DOHH2 (cell line): ENCODE data around the gene TOMM22.

Experiments
- H3F3A ChIP-seq: fragments of 200-600 bp; sonication (generic), shearing (Covaris generic); 2 replicates; pipeline ENCODE4 v1.6.0; 2016; ENCODE audit warnings: antibody characterized with exemption, mild to moderate bottlenecking; ENCODE audit not compliant: control insufficient read depth, insufficient read depth
- H3K27ac ChIP-seq: fragments of 200-600 bp; sonication (generic); 2 replicates; pipeline ENCODE4 v1.5.1; 2014; ENCODE audit warnings: low read depth, mild to moderate bottlenecking, low read length, moderate library complexity
- H3K27me3 ChIP-seq: fragments of 200-600 bp; sonication (generic); 2 replicates; pipeline ENCODE4 v1.6.1; 2014; ENCODE audit warnings: mild to moderate bottlenecking, low read length, mixed read lengths; ENCODE audit not compliant: control insufficient read depth
- H3K36me3 ChIP-seq: fragments of 200-600 bp; sonication (generic); 2 replicates; pipeline ENCODE4 v1.6.1; 2014; ENCODE audit warnings: mild to moderate bottlenecking, low read length, moderate library complexity, mixed read lengths; ENCODE audit not compliant: control insufficient read depth
- H3K4me1 ChIP-seq: fragments of 200-600 bp; sonication (generic); 2 replicates; pipeline ENCODE4 v1.6.1; 2014; ENCODE audit warnings: mild to moderate bottlenecking, low read length, mixed read lengths; ENCODE audit not compliant: control insufficient read depth
- H3K4me2 ChIP-seq: fragments of 200-600 bp; sonication (generic); 2 replicates; pipeline ENCODE4 v1.6.0; 2014; ENCODE audit warnings: mild to moderate bottlenecking, low read length, moderate library complexity
- H3K4me3 ChIP-seq: fragments of 200-600 bp; sonication (generic); 2 replicates; pipeline ENCODE4 v1.5.1; 2014; ENCODE audit warnings: mild to moderate bottlenecking, low read length, mixed read lengths
- H3K79me2 ChIP-seq: fragments of 200-600 bp; sonication (generic); 2 replicates; pipeline ENCODE4 v1.6.1; 2014; ENCODE audit warnings: mild to moderate bottlenecking, low read length, mixed read lengths; ENCODE audit not compliant: control insufficient read depth
- H3K9me2 ChIP-seq: fragments of 200-600 bp; sonication (generic); replicated peaks from 2 replicates; pipeline ENCODE4 v1.6.1; 2014; ENCODE audit warnings: mild to moderate bottlenecking, low read length, mixed read lengths; ENCODE audit not compliant: control insufficient read depth
- H3K9me3 ChIP-seq: fragments of 200-600 bp; sonication (generic); 2 replicates; pipeline ENCODE4 v1.6.1; 2014; ENCODE audit warnings: antibody characterized with exemption, low read length, mixed read lengths; ENCODE audit not compliant: control insufficient read depth, insufficient read depth
- H4K20me1 ChIP-seq: fragments of 200-600 bp; sonication (generic); 2 replicates; pipeline ENCODE4 v1.6.0; 2014; ENCODE audit warnings: low read depth, mild to moderate bottlenecking, antibody characterized with exemption, low read length, moderate library complexity; ENCODE audit not compliant: control insufficient read depth, insufficient read depth
- EZH2phosphoT487 ChIP-seq: fragments of 200-600 bp; sonication (generic); IDR thresholded peaks from 2 replicates; pipeline ENCODE4 v1.6.1; 2017; ENCODE audit warnings: borderline replicate concordance, mild to moderate bottlenecking, antibody characterized with exemption, low read length, moderate library complexity, mixed read lengths
- TF ChIP-seq, protein P1 (sequence below): fragments of 200-600 bp; sonication (generic); IDR thresholded peaks from one replicate; pipeline ENCODE4 v1.5.1; 2014; ENCODE audit warnings: antibody characterized with exemption, mild to moderate bottlenecking, low read depth, low read length; ENCODE audit not compliant: poor library complexity, severe bottlenecking

TOMM22 gene

DNA sequence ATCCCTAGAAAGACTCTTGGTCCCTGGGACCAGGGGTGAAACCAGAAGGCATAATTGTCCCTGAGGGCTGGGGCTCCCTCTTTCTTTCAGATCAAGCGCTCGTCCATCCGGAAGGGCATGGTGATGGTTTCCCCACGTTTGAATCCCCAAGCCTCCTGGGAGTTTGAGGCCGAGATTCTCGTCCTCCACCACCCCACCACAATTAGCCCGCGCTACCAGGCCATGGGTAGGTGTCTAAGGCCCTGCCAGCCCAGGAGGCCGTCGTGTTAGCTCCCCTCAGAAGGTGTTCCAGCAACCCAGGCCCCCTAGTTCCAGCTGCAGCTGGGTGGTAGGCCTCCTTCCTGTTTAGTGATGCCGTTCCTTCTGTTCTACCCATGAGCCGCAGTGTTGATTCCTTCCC is 45.4 kb downstream of the TOMM22 start:
- no peaks in the 10 kb centered on the region for H3K4me1 ChIP-seq
- no peaks in the 10 kb centered on the region for H3K9me2 ChIP-seq
- H3K79me2 ChIP-seq = no peaks in the 10 kb centered on the region
- no peak overlapping the region for H3K4me3 ChIP-seq
- H3K36me3 ChIP-seq = peaks cover 93% of the 10 kb centered on the region
- no peak overlapping the region for H3K27ac ChIP-seq
- H3K27me3 ChIP-seq = no peaks in the 10 kb centered on the region
- H3K9me3 ChIP-seq = no peaks in the 10 kb centered on the region
- H3F3A ChIP-seq = peaks cover 3% of the 10 kb centered on the region; the same call in 1 of the 2 replicates
- no peak for TF ChIP-seq EZH2phosphoT487
- TF ChIP-seq, protein P1, sequence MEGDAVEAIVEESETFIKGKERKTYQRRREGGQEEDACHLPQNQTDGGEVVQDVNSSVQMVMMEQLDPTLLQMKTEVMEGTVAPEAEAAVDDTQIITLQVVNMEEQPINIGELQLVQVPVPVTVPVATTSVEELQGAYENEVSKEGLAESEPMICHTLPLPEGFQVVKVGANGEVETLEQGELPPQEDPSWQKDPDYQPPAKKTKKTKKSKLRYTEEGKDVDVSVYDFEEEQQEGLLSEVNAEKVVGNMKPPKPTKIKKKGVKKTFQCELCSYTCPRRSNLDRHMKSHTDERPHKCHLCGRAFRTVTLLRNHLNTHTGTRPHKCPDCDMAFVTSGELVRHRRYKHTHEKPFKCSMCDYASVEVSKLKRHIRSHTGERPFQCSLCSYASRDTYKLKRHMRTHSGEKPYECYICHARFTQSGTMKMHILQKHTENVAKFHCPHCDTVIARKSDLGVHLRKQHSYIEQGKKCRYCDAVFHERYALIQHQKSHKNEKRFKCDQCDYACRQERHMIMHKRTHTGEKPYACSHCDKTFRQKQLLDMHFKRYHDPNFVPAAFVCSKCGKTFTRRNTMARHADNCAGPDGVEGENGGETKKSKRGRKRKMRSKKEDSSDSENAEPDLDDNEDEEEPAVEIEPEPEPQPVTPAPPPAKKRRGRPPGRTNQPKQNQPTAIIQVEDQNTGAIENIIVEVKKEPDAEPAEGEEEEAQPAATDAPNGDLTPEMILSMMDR = no peak
- no peaks in the 10 kb centered on the region for H4K20me1 ChIP-seq
- H3K4me2 ChIP-seq = no peak overlapping the region

DNA sequence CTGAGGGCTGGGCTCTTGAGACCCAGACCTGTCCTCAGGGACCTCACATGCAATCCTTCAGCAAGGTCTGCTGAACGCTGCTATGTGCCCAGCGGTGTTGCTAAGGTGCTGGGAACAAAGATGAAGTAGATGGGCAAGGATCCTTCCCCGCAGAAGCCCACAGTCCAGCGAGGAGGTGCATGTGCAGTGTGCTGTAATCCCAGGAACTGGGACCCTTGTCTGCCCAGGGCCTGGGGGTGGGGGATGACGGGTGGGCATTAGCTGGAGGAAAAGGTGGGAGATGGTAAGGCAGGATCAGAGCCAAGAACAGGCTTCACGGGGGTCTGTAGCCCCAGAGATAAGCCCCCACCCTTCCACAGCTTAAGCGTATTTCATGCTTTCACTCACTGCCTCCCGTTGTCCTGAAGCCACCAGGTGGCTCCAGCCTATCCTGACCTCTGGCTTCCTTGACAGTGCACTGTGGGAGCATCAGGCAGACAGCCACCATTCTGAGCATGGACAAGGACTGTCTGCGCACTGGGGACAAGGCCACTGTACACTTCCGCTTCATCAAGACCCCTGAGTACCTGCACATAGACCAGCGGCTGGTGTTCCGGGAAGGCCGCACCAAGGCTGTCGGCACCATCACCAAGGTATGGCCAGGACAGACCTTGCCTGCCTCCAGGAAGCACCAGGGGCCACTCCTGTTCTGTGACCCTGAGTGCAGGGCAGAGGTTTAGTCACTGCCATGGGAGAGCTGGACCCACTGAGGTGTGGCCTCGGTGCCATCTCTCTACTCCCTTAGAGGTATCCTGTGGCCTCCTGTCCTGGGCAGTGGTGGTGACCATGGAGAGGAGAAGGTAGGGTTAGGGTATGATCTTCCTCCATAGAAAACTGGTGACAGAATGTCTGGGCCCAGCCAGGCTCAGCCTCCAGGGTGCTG is 46.0 kb downstream of the TOMM22 start:
- no peaks in the 10 kb centered on the region for H4K20me1 ChIP-seq
- no peaks in the 10 kb centered on the region for H3K4me1 ChIP-seq
- H3K27me3 ChIP-seq = no peaks in the 10 kb centered on the region
- H3K4me3 ChIP-seq = no peak overlapping the region
- H3K79me2 ChIP-seq = no peaks in the 10 kb centered on the region
- no peaks in the 10 kb centered on the region for H3K9me2 ChIP-seq
- H3K36me3 ChIP-seq = peaks cover 90% of the 10 kb centered on the region
- H3K27ac ChIP-seq = no peak overlapping the region
- no peak for TF ChIP-seq EZH2phosphoT487
- TF ChIP-seq, protein P1 = no peak
- no peak overlapping the region for H3K4me2 ChIP-seq
- H3F3A ChIP-seq = peaks cover 3% of the 10 kb centered on the region; the same call in 1 of the 2 replicates
- H3K9me3 ChIP-seq = no peaks in the 10 kb centered on the region

DNA sequence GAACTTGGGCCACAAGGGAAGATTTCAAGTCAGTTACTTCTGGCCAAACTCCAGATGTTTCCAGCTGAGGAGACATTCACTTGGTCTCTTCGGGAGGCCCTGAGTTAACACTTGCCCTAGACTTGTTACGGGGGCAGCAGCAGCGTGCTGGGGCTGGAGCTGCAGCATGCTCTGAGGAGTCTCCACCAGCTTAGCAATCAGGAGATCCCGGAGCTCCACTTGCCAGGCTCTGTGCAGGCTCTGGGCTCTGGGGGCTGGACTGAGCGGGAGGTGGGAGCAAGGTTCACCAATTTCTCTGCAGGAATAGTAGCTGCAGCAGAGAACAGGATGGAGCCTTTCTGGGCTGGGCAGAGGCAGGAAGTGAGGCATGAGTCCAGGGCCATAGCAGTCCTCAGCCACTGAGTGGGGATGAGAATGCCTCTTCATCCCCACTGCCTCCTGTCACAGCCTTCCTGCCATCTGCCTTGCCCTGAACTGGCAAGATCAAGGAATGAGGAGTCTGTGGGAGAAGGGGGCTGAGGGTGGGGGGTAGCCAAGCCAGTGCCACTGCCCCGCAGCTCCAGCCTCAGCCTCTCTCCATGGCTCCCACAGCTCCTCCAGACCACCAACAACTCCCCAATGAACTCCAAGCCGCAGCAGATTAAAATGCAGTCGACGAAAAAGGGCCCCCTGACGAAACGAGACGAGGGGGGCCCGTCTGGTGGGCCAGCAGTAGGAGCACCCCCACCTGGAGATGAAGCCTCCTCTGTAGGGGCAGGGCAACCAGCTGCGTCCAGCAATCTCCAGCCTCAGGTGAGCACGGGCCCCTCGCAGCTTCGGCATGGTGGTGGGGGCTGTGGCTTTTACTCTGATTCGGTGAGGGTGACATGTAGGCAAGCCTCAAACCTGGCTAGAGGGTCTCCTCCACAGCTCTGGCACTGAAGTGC is 47.4 kb downstream of the TOMM22 start:
- Histone ChIP-seq H3K27me3 (no peaks in the 10 kb centered on the region), H3K9me3 (no peaks in the 10 kb centered on the region), H3K36me3 (peaks cover 93% of the 10 kb centered on the region), H3K79me2 (no peaks in the 10 kb centered on the region), H3K4me3 (no peak overlapping the region), H3K9me2 (no peaks in the 10 kb centered on the region), H3F3A (peaks cover 3% of the 10 kb centered on the region), H4K20me1 (no peaks in the 10 kb centered on the region), H3K4me2 (no peak overlapping the region), H3K27ac (no peak overlapping the region), H3K4me1 (no peaks in the 10 kb centered on the region)
- TF ChIP-seq EZH2phosphoT487 = no peak
- TF ChIP-seq, protein P1 = no peak
